A549 (cell line): Measurements from ENCODE around the gene PTPRE. TPM values are rescaled to one million over a fixed set of nuclear protein-coding genes. Genes with fewer than 3 reads are reported as not detected.

ENCODE experiments used
- ATAC-seq, 2 experiments: fragments of 200-7000 bp in 1 of 2; fragments of >200 bp in 1 of 2; cut with Nextera tagmentation in 1 of 2; cut with Tn5 transposase in 1 of 2; 3 replicates each; pipeline versions ENCODE4 v1.8.0 to v1.9.1; 2018 to 2020; ENCODE audit warnings: mild to moderate bottlenecking in 1 of 2, moderate library complexity in 1 of 2
- CTCF ChIA-PET: fragments of 300-600 bp; sonication (Branson Sonifier 250); formaldehyde crosslinking; extraction: SDS; loops from one replicate; lab custom pipeline; 2021; ENCODE audit warnings: antibody characterized with exemption, inconsistent platforms; lab: Yijun Ruan, JAX
- POLR2A ChIA-PET: fragments of 350-600 bp; formaldehyde crosslinking; extraction: SDS; loops from one replicate; lab custom pipeline; 2021; ENCODE audit warnings: antibody characterized with exemption, inconsistent platforms; lab: Yijun Ruan, JAX
- DNase-seq, 2 experiments: peaks; one replicate each; pipeline versions ENCODE4 v3.0.0 to v3.0.0-alpha.2; 2011 to 2016; ENCODE audit warnings: low read depth in 1 of 2, low spot score in 1 of 2
- FAIRE-seq: peaks from 2 replicates; lab custom pipeline; 2011; peaks lifted over from hg19 to GRCh38; lab: Jason Lieb, UNC
- H3K27ac ChIP-seq, 2 experiments: fragments of >200 bp; sonication (Bioruptor Twin); formaldehyde crosslinking; 3 replicates each; pipeline ENCODE4 v1.5.1; 2016 to 2017
- H3K4me1 ChIP-seq: fragments of >200 bp; sonication (Bioruptor Twin); formaldehyde crosslinking; 3 replicates; pipeline ENCODE4 v1.6.1; 2016
- H3K4me2 ChIP-seq: fragments of >200 bp; sonication (Bioruptor Twin); formaldehyde crosslinking; 3 replicates; pipeline ENCODE4 v1.6.1; 2016
- H3K4me3 ChIP-seq: fragments of >200 bp; sonication (Bioruptor Twin); formaldehyde crosslinking; 3 replicates; pipeline ENCODE4 v1.5.1; 2016
- H3K9me3 ChIP-seq: fragments of >200 bp; sonication (Bioruptor Twin); formaldehyde crosslinking; 3 replicates; pipeline ENCODE4 v1.6.1; 2016
- CEBPB ChIP-seq, 2 experiments: fragments of >200 bp in 1 of 2; sonication (Bioruptor Twin) in 1 of 2; formaldehyde crosslinking in 1 of 2; IDR thresholded peaks; 2 replicates each; pipeline ENCODE4 v1.6.1; 2012 to 2016
- E2F6 ChIP-seq: IDR thresholded peaks from 2 replicates; pipeline ENCODE4 v1.6.1; 2012; ENCODE audit warnings: low read depth, borderline replicate concordance
- EHMT2 ChIP-seq: fragments of 200-600 bp; sonication (generic); IDR thresholded peaks from 2 replicates; pipeline ENCODE4 v1.6.1; 2016; ENCODE audit warnings: antibody characterized with exemption, low read depth, mild to moderate bottlenecking, moderate library complexity
- EP300 ChIP-seq, 2 experiments: fragments of >200 bp; sonication (Bioruptor Twin); formaldehyde crosslinking; IDR thresholded peaks; 2 replicates in 1 of 2; 3 replicates in 1 of 2; pipeline ENCODE4 v1.6.1; 2016 to 2017
- FOSB ChIP-seq: fragments of 250-450 bp; sonication (Bioruptor Pico); IDR thresholded peaks from 2 replicates; pipeline ENCODE4 v1.5.0; 2020; ENCODE audit warnings: mild to moderate bottlenecking, moderate library complexity
- HDAC2 ChIP-seq: fragments of 200-600 bp; sonication (generic); IDR thresholded peaks from 2 replicates; pipeline ENCODE4 v1.6.1; 2016
- HES2 ChIP-seq: fragments of >200 bp; sonication (Bioruptor Twin); formaldehyde crosslinking; IDR thresholded peaks from 2 replicates; pipeline ENCODE4 v1.6.1; 2016
- HOXB13 ChIP-seq: fragments of 250-450 bp; sonication (Bioruptor Pico); IDR thresholded peaks from 2 replicates; pipeline ENCODE4 v1.5.0; 2020; ENCODE audit warnings: low read depth, mild to moderate bottlenecking, moderate library complexity
- HOXB5 ChIP-seq: fragments of 250-450 bp; sonication (Bioruptor Pico); IDR thresholded peaks from 2 replicates; pipeline ENCODE4 v1.5.0; 2020; ENCODE audit warnings: mild to moderate bottlenecking, moderate library complexity
- KDM1A ChIP-seq: fragments of 200-600 bp; sonication (generic); IDR thresholded peaks from 2 replicates; pipeline ENCODE4 v1.6.1; 2016; ENCODE audit warnings: low read depth, mild to moderate bottlenecking
- MAFK ChIP-seq: fragments of 450-650 bp; IDR thresholded peaks from 2 replicates; pipeline ENCODE4 v1.6.1; 2014; ENCODE audit not compliant: partially characterized antibody
- MAZ ChIP-seq: fragments of 150-350 bp; IDR thresholded peaks from 2 replicates; pipeline ENCODE4 v1.6.1; 2014; ENCODE audit warnings: antibody characterized with exemption, low read depth, low read length, borderline replicate concordance
- NPAS2 ChIP-seq: fragments of 250-450 bp; sonication (Bioruptor Pico); IDR thresholded peaks from 2 replicates; pipeline ENCODE4 v1.8.0; 2022; ENCODE audit warnings: mild to moderate bottlenecking, moderate library complexity, borderline replicate concordance
- POLR2A ChIP-seq: IDR thresholded peaks from 2 replicates; pipeline ENCODE4 v1.6.1; 2012; ENCODE audit warnings: mild to moderate bottlenecking, low read length
- RAD21 ChIP-seq, 2 experiments: fragments of >200 bp in 1 of 2; sonication (Bioruptor Twin) in 1 of 2; formaldehyde crosslinking in 1 of 2; IDR thresholded peaks in 1 of 2; conservative IDR thresholded peaks in 1 of 2; 2 replicates in 1 of 2; 3 replicates in 1 of 2; pipeline ENCODE4 v1.6.1; 2012 to 2018; ENCODE audit warnings: inconsistent platforms in 1 of 2
- RCOR1 ChIP-seq: fragments of 150-350 bp; IDR thresholded peaks from 2 replicates; pipeline ENCODE4 v1.6.1; 2014; ENCODE audit warnings: antibody characterized with exemption, low read length, low read depth
- RFX5 ChIP-seq: fragments of 450-650 bp; IDR thresholded peaks from 2 replicates; pipeline ENCODE4 v1.7.1; 2014; ENCODE audit warnings: antibody characterized with exemption, mild to moderate bottlenecking, moderate library complexity
- SREBF2 ChIP-seq: fragments of 450-650 bp; IDR thresholded peaks from 2 replicates; pipeline ENCODE4 v1.6.1; 2014; ENCODE audit warnings: mild to moderate bottlenecking, moderate library complexity
- TP53 ChIP-seq: fragments of 250-450 bp; sonication (Bioruptor Pico); IDR thresholded peaks from 2 replicates; pipeline ENCODE4 v1.5.0; 2021; ENCODE audit warnings: mild to moderate bottlenecking, moderate library complexity
- WGBS: methylation state at CpG from one replicate; pipeline ENCODE4 v1.1.6; 2017; ENCODE audit errors: missing lambda C conversion rate; 5-methylcytosine and 5-hydroxymethylcytosine counted together
- polyA plus RNA-seq, 4 experiments: library from polyadenylated mRNA; depleted of rRNA in 3 of 4; stranded (reverse); fragments of >200 nt; fragmentation: RNase III in 1 of 4; extraction: RNeasy Plus Mini Kit Qiagen cat#74134 plus additional on column Dnase treatment in 1 of 4; gene quantifications; 2 replicates in 3 of 4; 3 replicates in 1 of 4; pipeline ENCODE4 v1.2.3, GENCODE V29; 2011 to 2017
- TF ChIP-seq, protein P1 (sequence below): fragments of 450-650 bp; IDR thresholded peaks from 2 replicates; pipeline ENCODE4 v1.6.1; 2014; ENCODE audit warnings: antibody characterized with exemption
- TF ChIP-seq, protein P2 (sequence below): fragments of 250-450 bp; sonication (Bioruptor Pico); IDR thresholded peaks from 2 replicates; pipeline ENCODE4 v1.5.0; 2020; ENCODE audit warnings: low read depth, mild to moderate bottlenecking, moderate library complexity

The PTPRE gene
- polyA plus RNA-seq, 2 of the 4 experiments (the other 2 are of a cell fraction), result 0.31 to 1.5 TPM

DNA sequence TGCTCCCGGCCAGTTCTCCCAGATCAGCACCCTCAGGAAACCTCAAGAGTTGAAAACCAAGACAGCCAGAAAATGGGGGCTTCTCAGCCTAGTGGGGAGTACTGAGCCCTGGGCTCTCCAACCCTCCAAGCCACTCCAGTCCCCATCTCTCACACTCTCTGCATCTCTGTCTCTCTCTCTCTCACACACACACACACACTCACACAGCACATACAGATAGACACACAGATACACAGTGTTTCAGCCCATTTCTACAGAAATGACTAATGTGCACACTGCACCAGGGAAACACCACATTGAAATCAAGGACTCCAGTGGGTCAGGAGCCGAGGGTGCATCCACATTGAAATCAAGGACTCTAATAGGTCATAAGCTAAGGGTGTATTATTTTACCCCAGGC lies 111.8 kb downstream of the PTPRE start:
- ChIA-PET POLR2A (no interaction called here), CTCF (interaction anchor here (0.5 to 15.0 kb wide), 5 partner anchors 17 to 164 kb away, joined by 3 to 229 read pairs (median 3); partner anchors contain the start of gene PTPRE)
- no peak overlapping the region for H3K4me3 ChIP-seq
- 30% methylated on average over 2 of the region's 2 CpGs for WGBS
- no peak for TF ChIP-seq HDAC2
- TF ChIP-seq POLR2A, result no peak
- no peak for TF ChIP-seq MAFK
- TF ChIP-seq E2F6, result no peak
- no peak for TF ChIP-seq FOSB (CRISPR knock-in tag)
- no peak for TF ChIP-seq HOXB5 (CRISPR knock-in tag)
- no peak for TF ChIP-seq SREBF2
- no peak for TF ChIP-seq CEBPB (IDR thresholded peaks at IDR 0.05)
- no peak for TF ChIP-seq HES2
- TF ChIP-seq TP53 (CRISPR knock-in tag), result no peak
- no peak for TF ChIP-seq HOXB13 (CRISPR knock-in tag)
- H3K4me2 ChIP-seq, result no peak overlapping the region
- H3K27ac ChIP-seq, result no peak overlapping the region
- no peaks in the 10 kb centered on the region for H3K9me3 ChIP-seq
- FAIRE-seq (no peak), ATAC-seq (no peak), DNase-seq (no peak)
- no peaks in the 10 kb centered on the region for H3K4me1 ChIP-seq

- Histone ChIP-seq H3K27ac (no peak overlapping the region), H3K4me3 (no peak overlapping the region), H3K4me2 (no peak overlapping the region), H3K9me3 (no peaks in the 10 kb centered on the region)
- CTCF ChIA-PET, result interaction anchor here (0.6 to 1.9 kb wide), 4 partner anchors 11 to 1768 kb away, joined by 3 to 5 read pairs (median 4); no protein-coding TSS in a partner anchor
- WGBS, result 60% methylated on average over 16 of the region's 19 CpGs
- no peak for FAIRE-seq
- TF ChIP-seq MAFK, result no peak
- TF ChIP-seq EP300 (IDR thresholded peaks at IDR 0.05), result no peak
- TF ChIP-seq RAD21 (conservative IDR thresholded peaks at IDR 0.05 in 1 of 2, IDR thresholded peaks at IDR 0.05 in 1 of 2), result no peak
- TF ChIP-seq EHMT2, result no peak
- no peak for TF ChIP-seq NPAS2 (CRISPR knock-in tag)
- TF ChIP-seq, all 56 proteins: peak for 0
- no peaks in the 10 kb centered on the region for H3K4me1 ChIP-seq
- no peak; a peak in 2 of 6 replicates for ATAC-seq
- POLR2A ChIA-PET, result no interaction called here
- no peak for DNase-seq
These were observed 115.6 kb downstream of the PTPRE start for GRCh38 chr10:128022261-128023196.

GRCh38 chr10:128024426-128024825 lies 117.5 kb downstream of the PTPRE start:
- POLR2A ChIA-PET, result no interaction called here
- 47% methylated on average over 8 of the region's 8 CpGs for WGBS
- no peak for TF ChIP-seq MAZ
- TF ChIP-seq RCOR1, result no peak
- TF ChIP-seq FOSB (CRISPR knock-in tag), result no peak
- TF ChIP-seq HES2, result no peak
- TF ChIP-seq RAD21 (conservative IDR thresholded peaks at IDR 0.05 in 1 of 2, IDR thresholded peaks at IDR 0.05 in 1 of 2), result no peak
- TF ChIP-seq HDAC2, result no peak
- no peak for TF ChIP-seq KDM1A
- no peak for TF ChIP-seq RFX5
- TF ChIP-seq, protein P1, sequence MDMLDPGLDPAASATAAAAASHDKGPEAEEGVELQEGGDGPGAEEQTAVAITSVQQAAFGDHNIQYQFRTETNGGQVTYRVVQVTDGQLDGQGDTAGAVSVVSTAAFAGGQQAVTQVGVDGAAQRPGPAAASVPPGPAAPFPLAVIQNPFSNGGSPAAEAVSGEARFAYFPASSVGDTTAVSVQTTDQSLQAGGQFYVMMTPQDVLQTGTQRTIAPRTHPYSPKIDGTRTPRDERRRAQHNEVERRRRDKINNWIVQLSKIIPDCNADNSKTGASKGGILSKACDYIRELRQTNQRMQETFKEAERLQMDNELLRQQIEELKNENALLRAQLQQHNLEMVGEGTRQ, result no peak
- TF ChIP-seq, protein P2, sequence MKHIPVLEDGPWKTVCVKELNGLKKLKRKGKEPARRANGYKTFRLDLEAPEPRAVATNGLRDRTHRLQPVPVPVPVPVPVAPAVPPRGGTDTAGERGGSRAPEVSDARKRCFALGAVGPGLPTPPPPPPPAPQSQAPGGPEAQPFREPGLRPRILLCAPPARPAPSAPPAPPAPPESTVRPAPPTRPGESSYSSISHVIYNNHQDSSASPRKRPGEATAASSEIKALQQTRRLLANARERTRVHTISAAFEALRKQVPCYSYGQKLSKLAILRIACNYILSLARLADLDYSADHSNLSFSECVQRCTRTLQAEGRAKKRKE (CRISPR knock-in tag), result no peak
- TF ChIP-seq, all 56 proteins: peak for 0
- FAIRE-seq (no peak), ATAC-seq (no peak), DNase-seq (no peak)
- H3K4me2 ChIP-seq, result no peak overlapping the region
- H3K27ac ChIP-seq, result no peak overlapping the region
- H3K4me1 ChIP-seq, result no peaks in the 10 kb centered on the region
- no peak overlapping the region for H3K4me3 ChIP-seq
- CTCF ChIA-PET, result interaction anchor here (1.0 to 2.0 kb wide), 3 partner anchors 11 to 118 kb away, joined by 6 to 9 read pairs (median 7); partner anchors contain the start of gene PTPRE
- no peaks in the 10 kb centered on the region for H3K9me3 ChIP-seq
